ENCODE measurements around the gene POU2AF1. TPM values are rescaled to one million over a fixed set of nuclear protein-coding genes. Genes with fewer than 3 reads are reported as not detected.

POU2AF1 gene
- total and polyA plus RNA-seq, 4 donors, result 0.21 to 2.0 (median 0.83) TPM

DNA sequence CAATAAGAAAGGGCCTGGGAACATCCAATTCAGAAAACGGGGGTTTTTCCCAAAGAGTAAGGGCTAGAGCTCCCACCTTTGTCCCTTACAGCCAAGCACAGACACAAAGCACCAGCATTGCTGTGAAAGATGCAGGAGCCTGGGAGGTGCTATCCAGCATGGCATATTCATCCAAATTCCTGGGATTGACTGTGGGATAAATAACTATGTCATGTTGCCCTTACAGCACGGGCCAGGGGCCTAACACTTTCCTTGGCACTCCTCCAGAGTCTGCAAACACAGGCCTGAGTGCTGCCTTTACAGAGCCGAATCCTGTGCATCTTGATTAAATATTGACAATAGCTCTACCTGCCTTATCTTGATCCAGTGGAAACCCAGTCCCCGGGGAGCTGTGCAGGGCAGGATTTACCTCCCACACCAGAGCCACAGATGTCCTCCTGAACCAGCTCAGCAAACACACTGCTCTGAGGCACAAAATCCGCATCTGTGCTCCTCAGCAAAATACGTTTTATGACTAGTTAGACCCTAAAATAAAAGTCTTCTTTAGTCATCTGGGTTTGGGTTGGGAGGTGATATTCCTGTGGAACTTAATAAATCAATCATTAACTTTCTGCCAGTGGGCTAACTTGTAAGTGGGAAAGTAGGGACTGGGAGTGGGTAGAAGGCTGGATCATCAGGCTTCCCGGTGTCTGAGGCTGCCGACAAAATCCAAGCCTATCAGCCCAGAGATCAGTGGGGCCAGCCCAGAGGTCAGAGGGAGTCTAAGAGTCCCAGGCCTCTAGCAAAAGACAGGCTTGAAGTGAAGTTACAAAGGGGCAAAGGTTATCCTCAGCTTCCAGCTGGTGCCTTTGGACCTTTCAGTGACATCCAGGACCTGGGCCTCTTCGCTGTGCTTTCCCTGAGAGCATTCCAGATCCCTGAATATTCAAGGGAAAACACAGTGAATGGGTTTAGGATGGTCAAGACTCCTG lies 44.3 kb downstream of the POU2AF1 start:
- TF ChIP-seq, protein P1, sequence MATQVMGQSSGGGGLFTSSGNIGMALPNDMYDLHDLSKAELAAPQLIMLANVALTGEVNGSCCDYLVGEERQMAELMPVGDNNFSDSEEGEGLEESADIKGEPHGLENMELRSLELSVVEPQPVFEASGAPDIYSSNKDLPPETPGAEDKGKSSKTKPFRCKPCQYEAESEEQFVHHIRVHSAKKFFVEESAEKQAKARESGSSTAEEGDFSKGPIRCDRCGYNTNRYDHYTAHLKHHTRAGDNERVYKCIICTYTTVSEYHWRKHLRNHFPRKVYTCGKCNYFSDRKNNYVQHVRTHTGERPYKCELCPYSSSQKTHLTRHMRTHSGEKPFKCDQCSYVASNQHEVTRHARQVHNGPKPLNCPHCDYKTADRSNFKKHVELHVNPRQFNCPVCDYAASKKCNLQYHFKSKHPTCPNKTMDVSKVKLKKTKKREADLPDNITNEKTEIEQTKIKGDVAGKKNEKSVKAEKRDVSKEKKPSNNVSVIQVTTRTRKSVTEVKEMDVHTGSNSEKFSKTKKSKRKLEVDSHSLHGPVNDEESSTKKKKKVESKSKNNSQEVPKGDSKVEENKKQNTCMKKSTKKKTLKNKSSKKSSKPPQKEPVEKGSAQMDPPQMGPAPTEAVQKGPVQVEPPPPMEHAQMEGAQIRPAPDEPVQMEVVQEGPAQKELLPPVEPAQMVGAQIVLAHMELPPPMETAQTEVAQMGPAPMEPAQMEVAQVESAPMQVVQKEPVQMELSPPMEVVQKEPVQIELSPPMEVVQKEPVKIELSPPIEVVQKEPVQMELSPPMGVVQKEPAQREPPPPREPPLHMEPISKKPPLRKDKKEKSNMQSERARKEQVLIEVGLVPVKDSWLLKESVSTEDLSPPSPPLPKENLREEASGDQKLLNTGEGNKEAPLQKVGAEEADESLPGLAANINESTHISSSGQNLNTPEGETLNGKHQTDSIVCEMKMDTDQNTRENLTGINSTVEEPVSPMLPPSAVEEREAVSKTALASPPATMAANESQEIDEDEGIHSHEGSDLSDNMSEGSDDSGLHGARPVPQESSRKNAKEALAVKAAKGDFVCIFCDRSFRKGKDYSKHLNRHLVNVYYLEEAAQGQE (IDR thresholded peaks at IDR 0.05), result peak; percentile 53
- TF ChIP-seq, protein P2, sequence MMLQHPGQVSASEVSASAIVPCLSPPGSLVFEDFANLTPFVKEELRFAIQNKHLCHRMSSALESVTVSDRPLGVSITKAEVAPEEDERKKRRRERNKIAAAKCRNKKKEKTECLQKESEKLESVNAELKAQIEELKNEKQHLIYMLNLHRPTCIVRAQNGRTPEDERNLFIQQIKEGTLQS (IDR thresholded peaks at IDR 0.05), result no peak
- TF ChIP-seq FOXA2 (IDR thresholded peaks at IDR 0.05) (peak; percentile 95), SP1 (IDR thresholded peaks at IDR 0.05) (peak; percentile 94), TAF1 (conservative IDR thresholded peaks at IDR 0.05) (peak; percentile 34), NR2F2 (IDR thresholded peaks at IDR 0.05) (peak; percentile 64), HNF4A (conservative IDR thresholded peaks at IDR 0.05) (peak; percentile 56 to 83), YY1 (IDR thresholded peaks at IDR 0.05) (peak; percentile 80), HNF4G (IDR thresholded peaks at IDR 0.05) (peak; percentile 52), FOXA1 (IDR thresholded peaks at IDR 0.05) (peak; percentile 95), RXRA (IDR thresholded peaks at IDR 0.05) (peak; percentile 64 to 90), GABPA (IDR thresholded peaks at IDR 0.05 in 1 of 2, conservative IDR thresholded peaks at IDR 0.05 in 1 of 2) (peak in 1 of 2 donors; percentile 48), RAD21 (IDR thresholded peaks at IDR 0.05) (peak; percentile 56 to 63), JUND (IDR thresholded peaks at IDR 0.05) (peak; percentile 31 to 62), EGR1 (IDR thresholded peaks at IDR 0.05; ENCODE audit: low read depth in 2 of 2) (peak in 1 of 2 donors; percentile 70)
- TF ChIP-seq, protein P3, sequence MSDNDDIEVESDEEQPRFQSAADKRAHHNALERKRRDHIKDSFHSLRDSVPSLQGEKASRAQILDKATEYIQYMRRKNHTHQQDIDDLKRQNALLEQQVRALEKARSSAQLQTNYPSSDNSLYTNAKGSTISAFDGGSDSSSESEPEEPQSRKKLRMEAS (IDR thresholded peaks at IDR 0.05), result peak; percentile 97
- TF ChIP-seq, protein P4, sequence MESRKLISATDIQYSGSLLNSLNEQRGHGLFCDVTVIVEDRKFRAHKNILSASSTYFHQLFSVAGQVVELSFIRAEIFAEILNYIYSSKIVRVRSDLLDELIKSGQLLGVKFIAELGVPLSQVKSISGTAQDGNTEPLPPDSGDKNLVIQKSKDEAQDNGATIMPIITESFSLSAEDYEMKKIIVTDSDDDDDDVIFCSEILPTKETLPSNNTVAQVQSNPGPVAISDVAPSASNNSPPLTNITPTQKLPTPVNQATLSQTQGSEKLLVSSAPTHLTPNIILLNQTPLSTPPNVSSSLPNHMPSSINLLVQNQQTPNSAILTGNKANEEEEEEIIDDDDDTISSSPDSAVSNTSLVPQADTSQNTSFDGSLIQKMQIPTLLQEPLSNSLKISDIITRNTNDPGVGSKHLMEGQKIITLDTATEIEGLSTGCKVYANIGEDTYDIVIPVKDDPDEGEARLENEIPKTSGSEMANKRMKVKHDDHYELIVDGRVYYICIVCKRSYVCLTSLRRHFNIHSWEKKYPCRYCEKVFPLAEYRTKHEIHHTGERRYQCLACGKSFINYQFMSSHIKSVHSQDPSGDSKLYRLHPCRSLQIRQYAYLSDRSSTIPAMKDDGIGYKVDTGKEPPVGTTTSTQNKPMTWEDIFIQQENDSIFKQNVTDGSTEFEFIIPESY (IDR thresholded peaks at IDR 0.05), result peak; percentile 76
- TF ChIP-seq, protein P5, sequence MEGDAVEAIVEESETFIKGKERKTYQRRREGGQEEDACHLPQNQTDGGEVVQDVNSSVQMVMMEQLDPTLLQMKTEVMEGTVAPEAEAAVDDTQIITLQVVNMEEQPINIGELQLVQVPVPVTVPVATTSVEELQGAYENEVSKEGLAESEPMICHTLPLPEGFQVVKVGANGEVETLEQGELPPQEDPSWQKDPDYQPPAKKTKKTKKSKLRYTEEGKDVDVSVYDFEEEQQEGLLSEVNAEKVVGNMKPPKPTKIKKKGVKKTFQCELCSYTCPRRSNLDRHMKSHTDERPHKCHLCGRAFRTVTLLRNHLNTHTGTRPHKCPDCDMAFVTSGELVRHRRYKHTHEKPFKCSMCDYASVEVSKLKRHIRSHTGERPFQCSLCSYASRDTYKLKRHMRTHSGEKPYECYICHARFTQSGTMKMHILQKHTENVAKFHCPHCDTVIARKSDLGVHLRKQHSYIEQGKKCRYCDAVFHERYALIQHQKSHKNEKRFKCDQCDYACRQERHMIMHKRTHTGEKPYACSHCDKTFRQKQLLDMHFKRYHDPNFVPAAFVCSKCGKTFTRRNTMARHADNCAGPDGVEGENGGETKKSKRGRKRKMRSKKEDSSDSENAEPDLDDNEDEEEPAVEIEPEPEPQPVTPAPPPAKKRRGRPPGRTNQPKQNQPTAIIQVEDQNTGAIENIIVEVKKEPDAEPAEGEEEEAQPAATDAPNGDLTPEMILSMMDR (IDR thresholded peaks at IDR 0.05; ENCODE audit: low read depth, low read length, missing input control), result no peak
- no peaks in the 10 kb centered on the region for H3K9me3 ChIP-seq (ENCODE audit: control insufficient read depth in 4 of 4, low read length in 3 of 4)
- DNase-seq (ENCODE audit: low spot score), result peak; percentile 50
- peak overlapping the region; percentile 46 to 58 for H3K27ac ChIP-seq (ENCODE audit: low read depth in 1 of 2, low read length in 2 of 2)
- WGBS, result 29% methylated on average over 9 of the region's 9 CpGs
- no peak overlapping the region for H3K9ac ChIP-seq (ENCODE audit: low read depth in 1 of 2, low read length in 2 of 2)
- no peak overlapping the region for H3K4me3 ChIP-seq (ENCODE audit: low read depth in 1 of 3, low read length in 3 of 3)
- H3K27me3 ChIP-seq (ENCODE audit: control insufficient read depth in 4 of 4, insufficient read depth in 4 of 4, low read length in 3 of 4), result no peaks in the 10 kb centered on the region
- H3K36me3 ChIP-seq (ENCODE audit: control insufficient read depth in 4 of 4, insufficient read depth in 3 of 4, low read depth in 1 of 4, low read length in 3 of 4), result no peaks in the 10 kb centered on the region
- H3K4me1 ChIP-seq (ENCODE audit: control insufficient read depth in 4 of 4, insufficient read depth in 4 of 4, low read length in 3 of 4), result peaks cover 14 to 59% (median 47%) of the 10 kb centered on the region in 4 donors

Data from liver (tissue), 9 donors.